ENCODE measurements around the gene TMEM131.
"Not testable (repeated sequence)": the region's sequence is repeated elsewhere in the genome, so short reads cannot be mapped to it uniquely, and the experiment has no call there.

Gene TMEM131

GRCh38 chr2:97901862-97902261 lies 93.9 kb downstream of the TMEM131 start:
- H3K27ac ChIP-seq (ENCODE audit: insufficient read depth, low read depth, low read length, poor library complexity, severe bottlenecking) = no peak overlapping the region
- H3K9me3 ChIP-seq (ENCODE audit: control insufficient read depth, low read length) = no peaks in the 10 kb centered on the region
- no peak overlapping the region for H3K4me3 ChIP-seq (ENCODE audit: insufficient read depth, low read depth, low read length)
- no peaks in the 10 kb centered on the region for H3K4me1 ChIP-seq (ENCODE audit: control insufficient read depth, insufficient read depth, low read length)
- H3K36me3 ChIP-seq (ENCODE audit: control insufficient read depth, insufficient read depth, low read length) = no peaks in the 10 kb centered on the region
- H3K27me3 ChIP-seq (ENCODE audit: control insufficient read depth, insufficient read depth, low read length, poor library complexity, severe bottlenecking) = no peaks in the 10 kb centered on the region

GRCh38 chr2:97900806-97901205 lies 94.9 kb downstream of the TMEM131 start:
- Histone ChIP-seq H3K9me3 (ENCODE audit: control insufficient read depth, low read length) (no peaks in the 10 kb centered on the region), H3K4me1 (ENCODE audit: control insufficient read depth, insufficient read depth, low read length) (no peaks in the 10 kb centered on the region), H3K27me3 (ENCODE audit: control insufficient read depth, insufficient read depth, low read length, poor library complexity, severe bottlenecking) (no peaks in the 10 kb centered on the region), H3K27ac (ENCODE audit: insufficient read depth, low read depth, low read length, poor library complexity, severe bottlenecking) (no peak overlapping the region), H3K4me3 (ENCODE audit: insufficient read depth, low read depth, low read length) (no peak overlapping the region), H3K36me3 (ENCODE audit: control insufficient read depth, insufficient read depth, low read length) (no peaks in the 10 kb centered on the region)
- WGBS, 2 experiments = 80 to 82% methylated on average over 2 of the region's 2 CpGs

GRCh38 chr2:97893042-97893441 lies 102.7 kb downstream of the TMEM131 start:
- WGBS, 2 experiments = 92 to 100% methylated on average over 4 of the region's 4 CpGs
- not testable (repeated sequence) for H3K27me3 ChIP-seq (ENCODE audit: control insufficient read depth, insufficient read depth, low read length, poor library complexity, severe bottlenecking); H3K4me1 ChIP-seq (ENCODE audit: control insufficient read depth, insufficient read depth, low read length); H3K9me3 ChIP-seq (ENCODE audit: control insufficient read depth, low read length); H3K4me3 ChIP-seq (ENCODE audit: insufficient read depth, low read depth, low read length); H3K36me3 ChIP-seq (ENCODE audit: control insufficient read depth, insufficient read depth, low read length); H3K27ac ChIP-seq (ENCODE audit: insufficient read depth, low read depth, low read length, poor library complexity, severe bottlenecking)

GRCh38 chr2:97891611-97892010 lies 104.1 kb downstream of the TMEM131 start:
- no peaks in the 10 kb centered on the region for H3K27me3 ChIP-seq (ENCODE audit: control insufficient read depth, insufficient read depth, low read length, poor library complexity, severe bottlenecking)
- H3K9me3 ChIP-seq (ENCODE audit: control insufficient read depth, low read length) = no peaks in the 10 kb centered on the region
- H3K4me1 ChIP-seq (ENCODE audit: control insufficient read depth, insufficient read depth, low read length) = no peaks in the 10 kb centered on the region
- no peak overlapping the region for H3K4me3 ChIP-seq (ENCODE audit: insufficient read depth, low read depth, low read length)
- no peak overlapping the region for H3K27ac ChIP-seq (ENCODE audit: insufficient read depth, low read depth, low read length, poor library complexity, severe bottlenecking)
- H3K36me3 ChIP-seq (ENCODE audit: control insufficient read depth, insufficient read depth, low read length) = peaks cover 12% of the 10 kb centered on the region

GRCh38 chr2:97889156-97889555 lies 106.6 kb downstream of the TMEM131 start:
- peaks cover 17% of the 10 kb centered on the region for H3K36me3 ChIP-seq (ENCODE audit: control insufficient read depth, insufficient read depth, low read length)
- H3K9me3 ChIP-seq (ENCODE audit: control insufficient read depth, low read length) = peaks cover 3% of the 10 kb centered on the region
- H3K27me3 ChIP-seq (ENCODE audit: control insufficient read depth, insufficient read depth, low read length, poor library complexity, severe bottlenecking) = no peaks in the 10 kb centered on the region
- no peak overlapping the region for H3K27ac ChIP-seq (ENCODE audit: insufficient read depth, low read depth, low read length, poor library complexity, severe bottlenecking)
- 85 to 92% methylated on average over 1 to 2 of the region's 2 CpGs for WGBS, 2 experiments
- H3K4me3 ChIP-seq (ENCODE audit: insufficient read depth, low read depth, low read length) = no peak overlapping the region
- H3K4me1 ChIP-seq (ENCODE audit: control insufficient read depth, insufficient read depth, low read length) = no peaks in the 10 kb centered on the region

GRCh38 chr2:97885841-97886240 lies 109.9 kb downstream of the TMEM131 start:
- Histone ChIP-seq H3K4me1 (ENCODE audit: control insufficient read depth, insufficient read depth, low read length) (no peaks in the 10 kb centered on the region), H3K4me3 (ENCODE audit: insufficient read depth, low read depth, low read length) (no peak overlapping the region), H3K36me3 (ENCODE audit: control insufficient read depth, insufficient read depth, low read length) (peaks cover 17% of the 10 kb centered on the region), H3K27ac (ENCODE audit: insufficient read depth, low read depth, low read length, poor library complexity, severe bottlenecking) (no peak overlapping the region), H3K9me3 (ENCODE audit: control insufficient read depth, low read length) (peaks cover 3% of the 10 kb centered on the region), H3K27me3 (ENCODE audit: control insufficient read depth, insufficient read depth, low read length, poor library complexity, severe bottlenecking) (no peaks in the 10 kb centered on the region)

- no peaks in the 10 kb centered on the region for H3K36me3 ChIP-seq (ENCODE audit: control insufficient read depth, insufficient read depth, low read length)
- WGBS, 2 experiments = 75 to 83% methylated on average over 2 of the region's 2 CpGs
These were observed 115.4 kb downstream of the TMEM131 start for GRCh38 chr2:97880334-97880733.

GRCh38 chr2:97878865-97879264 lies 116.9 kb downstream of the TMEM131 start:
- H3K36me3 ChIP-seq (ENCODE audit: control insufficient read depth, insufficient read depth, low read length) = no peaks in the 10 kb centered on the region
- H3K4me1 ChIP-seq (ENCODE audit: control insufficient read depth, insufficient read depth, low read length) = no peaks in the 10 kb centered on the region
- H3K4me3 ChIP-seq (ENCODE audit: insufficient read depth, low read depth, low read length) = no peak overlapping the region
- WGBS, 2 experiments = 92 to 98% methylated on average over 3 of the region's 3 CpGs
- H3K27ac ChIP-seq (ENCODE audit: insufficient read depth, low read depth, low read length, poor library complexity, severe bottlenecking) = no peak overlapping the region
- H3K27me3 ChIP-seq (ENCODE audit: control insufficient read depth, insufficient read depth, low read length, poor library complexity, severe bottlenecking) = no peaks in the 10 kb centered on the region
- no peaks in the 10 kb centered on the region for H3K9me3 ChIP-seq (ENCODE audit: control insufficient read depth, low read length)

More at GRCh38 chr2:97880334-97880733, 115.4 kb downstream of the TMEM131 start:
- Histone ChIP-seq H3K4me3 (ENCODE audit: insufficient read depth, low read depth, low read length) (no peak overlapping the region), H3K27me3 (ENCODE audit: control insufficient read depth, insufficient read depth, low read length, poor library complexity, severe bottlenecking) (no peaks in the 10 kb centered on the region), H3K9me3 (ENCODE audit: control insufficient read depth, low read length) (no peaks in the 10 kb centered on the region), H3K4me1 (ENCODE audit: control insufficient read depth, insufficient read depth, low read length) (no peaks in the 10 kb centered on the region), H3K27ac (ENCODE audit: insufficient read depth, low read depth, low read length, poor library complexity, severe bottlenecking) (no peak overlapping the region)

- not testable (repeated sequence) for H3K27ac ChIP-seq (ENCODE audit: insufficient read depth, low read depth, low read length, poor library complexity, severe bottlenecking); H3K27me3 ChIP-seq (ENCODE audit: control insufficient read depth, insufficient read depth, low read length, poor library complexity, severe bottlenecking); H3K4me3 ChIP-seq (ENCODE audit: insufficient read depth, low read depth, low read length); H3K9me3 ChIP-seq (ENCODE audit: control insufficient read depth, low read length); H3K4me1 ChIP-seq (ENCODE audit: control insufficient read depth, insufficient read depth, low read length); H3K36me3 ChIP-seq (ENCODE audit: control insufficient read depth, insufficient read depth, low read length)
- WGBS, 2 experiments = 92 to 95% methylated on average over 2 of the region's 2 CpGs
These were observed 117.4 kb downstream of the TMEM131 start for GRCh38 chr2:97878317-97878716.

GRCh38 chr2:97871096-97871780 lies 124.5 kb downstream of the TMEM131 start:
- 91 to 97% methylated on average over 3 to 4 of the region's 4 CpGs for WGBS, 2 experiments
- H3K4me3 ChIP-seq (ENCODE audit: insufficient read depth, low read depth, low read length) = no peak overlapping the region
- peaks cover 8% of the 10 kb centered on the region for H3K4me1 ChIP-seq (ENCODE audit: control insufficient read depth, insufficient read depth, low read length)
- no peaks in the 10 kb centered on the region for H3K9me3 ChIP-seq (ENCODE audit: control insufficient read depth, low read length)
- H3K27me3 ChIP-seq (ENCODE audit: control insufficient read depth, insufficient read depth, low read length, poor library complexity, severe bottlenecking) = no peaks in the 10 kb centered on the region
- no peaks in the 10 kb centered on the region for H3K36me3 ChIP-seq (ENCODE audit: control insufficient read depth, insufficient read depth, low read length)
- H3K27ac ChIP-seq (ENCODE audit: insufficient read depth, low read depth, low read length, poor library complexity, severe bottlenecking) = no peak overlapping the region

- WGBS, 2 experiments = 87 to 93% methylated on average over 3 to 4 of the region's 4 CpGs
- Histone ChIP-seq H3K9me3 (ENCODE audit: control insufficient read depth, low read length) (no peaks in the 10 kb centered on the region), H3K4me3 (ENCODE audit: insufficient read depth, low read depth, low read length) (no peak overlapping the region), H3K27me3 (ENCODE audit: control insufficient read depth, insufficient read depth, low read length, poor library complexity, severe bottlenecking) (no peaks in the 10 kb centered on the region), H3K4me1 (ENCODE audit: control insufficient read depth, insufficient read depth, low read length) (peaks cover 8% of the 10 kb centered on the region), H3K27ac (ENCODE audit: insufficient read depth, low read depth, low read length, poor library complexity, severe bottlenecking) (no peak overlapping the region), H3K36me3 (ENCODE audit: control insufficient read depth, insufficient read depth, low read length) (no peaks in the 10 kb centered on the region)
These were observed 125.3 kb downstream of the TMEM131 start for GRCh38 chr2:97870396-97870843.

Measured in ectodermal cell (in vitro differentiated cells).